HG03457 (cell line): ENCODE data around the gene ATG4D.

Source experiments
- ATAC-seq: cut with Tn5 transposase; IDR thresholded peaks from one replicate; pipeline ENCODE4 v1.9.1; 2021; ENCODE audit warnings: moderate number of reproducible peaks; ENCODE audit not compliant: unreplicated experiment

Gene ATG4D

GRCh38 chr19:10543420-10544241 lies at the start of gene ATG4D:
Gene ATG4D (plus strand): TSS chr19:10543904. CDS start chr19:10544091, 187 bp downstream.
- no peak for ATAC-seq

- ATAC-seq, result no peak
Observed at GRCh38 chr19:10497371-10497770, 46.3 kb upstream of the ATG4D start.

- ATAC-seq, result no peak
Observed at GRCh38 chr19:10499550-10500246, 44.0 kb upstream of the ATG4D start.

- no peak for ATAC-seq
Observed at GRCh38 chr19:10500247-10500592, 43.5 kb upstream of the ATG4D start.

- ATAC-seq, result peak; percentile 34
Observed at GRCh38 chr19:10501971-10502523, 41.7 kb upstream of the ATG4D start.

GRCh38 chr19:10502524-10503001 lies 41.1 kb upstream of the ATG4D start:
- ATAC-seq, result peak; percentile 60

DNA sequence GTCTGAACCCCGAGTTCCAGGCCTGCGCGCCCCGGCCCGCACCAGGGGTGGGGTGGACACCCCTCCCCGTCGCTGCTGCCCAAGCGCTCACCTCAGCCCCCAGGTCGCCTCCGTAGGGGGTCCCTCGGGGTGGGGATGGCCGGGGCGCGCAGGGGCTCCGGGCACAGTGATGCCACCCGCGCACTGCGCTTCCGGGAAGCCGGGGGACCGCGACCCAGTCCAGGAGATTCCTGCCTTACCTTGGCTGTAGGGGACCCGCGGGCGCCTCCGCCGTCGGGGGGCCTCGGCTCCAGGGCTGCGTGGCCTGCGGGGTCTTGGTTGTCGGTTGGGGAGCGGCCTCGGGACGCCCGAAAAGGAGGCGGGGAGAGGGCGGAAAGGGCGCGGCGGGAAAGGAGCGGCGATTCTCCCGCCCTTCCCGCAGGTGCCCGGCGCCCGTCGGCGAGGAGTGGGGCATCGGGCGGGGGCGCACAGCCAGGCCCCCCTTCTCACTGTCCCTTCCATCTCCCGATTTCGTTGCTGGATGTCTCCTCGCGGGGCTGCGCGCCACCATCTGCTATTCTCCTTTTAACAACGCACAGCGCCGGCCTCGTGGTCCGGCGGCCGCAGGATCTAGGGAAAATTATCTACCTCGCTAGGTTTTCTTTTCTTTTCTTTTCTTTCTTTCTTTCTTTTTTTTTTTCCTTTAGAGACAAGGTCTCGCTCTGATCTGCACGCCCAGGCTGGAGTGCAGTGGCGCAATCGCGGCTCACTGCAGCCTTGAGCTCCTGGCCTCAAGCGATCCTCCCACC lies 40.5 kb upstream of the ATG4D start, which contains the start of gene KEAP1:
TSS of gene KEAP1 (minus strand) at position 355 of the 788 bp plus-strand sequence. CDS start 3,323 bp downstream, outside the sequence.
- peak; percentile 26 for ATAC-seq

DNA sequence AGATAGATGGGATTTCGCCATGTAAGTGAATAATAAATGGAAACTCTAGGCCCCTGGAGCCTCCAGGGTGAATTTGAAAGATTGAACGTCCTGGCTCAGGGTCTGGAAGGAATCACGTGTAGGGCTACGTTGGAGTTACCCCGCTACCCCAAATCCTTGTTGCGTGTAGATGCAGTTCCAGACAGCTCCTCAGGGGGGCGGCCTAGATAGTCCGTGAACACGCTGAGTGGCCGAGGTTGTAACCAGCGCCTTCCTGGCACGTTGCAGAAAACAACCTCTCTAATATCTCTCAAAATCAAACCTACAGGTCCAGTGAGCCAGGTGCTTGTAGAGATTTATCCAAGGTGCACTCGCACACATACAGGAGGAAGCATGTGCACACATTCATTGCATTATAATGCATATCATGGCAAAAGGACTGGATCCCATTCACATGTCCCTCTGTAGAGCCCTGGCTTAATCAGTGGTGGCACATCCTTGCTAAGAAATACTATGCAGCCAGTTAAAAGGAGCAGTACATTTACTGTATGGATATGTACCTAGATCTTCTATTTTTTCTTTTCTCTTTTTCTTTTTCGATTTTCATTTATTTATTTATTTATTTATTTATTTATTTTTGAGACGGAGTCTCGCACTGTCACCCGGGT lies 38.0 kb upstream of the ATG4D start:
- ATAC-seq, result no peak

GRCh38 chr19:10508036-10508435 lies 35.7 kb upstream of the ATG4D start:
- ATAC-seq, result no peak

GRCh38 chr19:10508707-10509106 lies 35.0 kb upstream of the ATG4D start:
- ATAC-seq, result no peak

- ATAC-seq, result no peak
Observed at GRCh38 chr19:10510301-10510802, 33.4 kb upstream of the ATG4D start.

DNA sequence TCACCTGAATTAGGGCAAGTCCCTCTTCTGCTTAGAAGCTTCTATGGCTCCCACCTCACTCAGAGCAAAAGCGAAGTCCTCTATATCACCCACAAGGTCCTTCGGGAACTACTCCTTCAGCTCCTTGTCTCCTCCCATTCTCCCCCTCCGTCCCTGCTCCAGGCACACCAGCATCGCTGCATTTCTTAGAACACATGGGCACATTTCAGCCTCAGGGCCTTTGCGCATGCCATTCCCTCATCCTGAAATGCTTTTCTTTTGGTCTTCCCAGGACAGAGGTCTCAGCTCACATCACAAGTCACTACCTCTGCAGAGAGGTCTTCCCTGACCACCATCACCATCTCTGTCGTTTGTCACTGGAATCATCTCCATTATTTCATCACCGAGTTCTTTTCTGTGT lies 30.5 kb upstream of the ATG4D start:
- no peak for ATAC-seq

DNA sequence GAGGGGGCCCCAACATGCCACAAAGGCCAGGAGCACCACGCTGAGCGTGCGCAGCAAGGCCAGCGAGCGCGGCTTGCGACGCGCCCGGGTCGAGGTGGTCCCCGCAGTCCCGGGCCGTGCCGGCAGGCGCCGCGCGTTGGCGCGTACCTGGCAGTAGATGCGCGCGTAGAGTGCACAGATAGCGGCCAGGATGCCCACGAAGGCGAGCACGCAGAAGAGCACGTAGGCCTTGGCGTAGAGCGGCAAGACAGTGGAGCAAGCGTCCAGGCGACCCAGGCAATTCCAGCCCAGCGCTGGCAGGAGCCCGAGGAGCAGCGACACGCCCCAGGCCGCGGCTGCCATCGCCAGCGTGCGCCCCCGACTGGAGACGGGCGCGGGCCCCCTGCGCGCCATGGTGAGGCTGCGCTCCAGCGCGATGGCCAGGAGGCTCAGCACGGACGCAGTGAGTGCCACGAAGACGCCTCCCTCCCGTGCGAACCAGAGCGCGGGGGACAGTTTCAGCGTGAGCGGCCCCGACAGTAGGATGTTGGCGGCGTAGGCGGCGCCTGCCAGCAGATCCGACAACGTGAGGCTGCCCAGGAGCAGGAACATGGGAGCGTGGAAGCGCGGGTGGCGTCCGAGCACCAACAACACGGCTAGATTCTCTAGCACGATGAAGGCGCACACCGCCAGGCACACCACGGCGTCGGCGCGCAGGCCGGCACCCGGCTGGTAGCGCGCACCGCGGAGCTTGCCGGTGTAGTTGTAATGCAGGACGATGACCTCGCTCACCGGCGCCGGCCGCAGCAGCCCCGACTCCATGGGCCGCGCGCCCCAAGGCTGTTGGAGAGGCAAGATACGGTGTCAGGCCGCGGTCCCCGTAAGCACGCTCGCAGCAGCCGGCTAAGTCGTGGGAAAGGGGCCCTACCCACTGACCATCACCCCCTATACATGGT lies 29.2 kb upstream of the ATG4D start:
- no peak for ATAC-seq

- no peak for ATAC-seq
Observed at GRCh38 chr19:10516064-10516385, 27.7 kb upstream of the ATG4D start.

- ATAC-seq, result no peak
Observed at GRCh38 chr19:10516671-10517286, 26.9 kb upstream of the ATG4D start.

DNA sequence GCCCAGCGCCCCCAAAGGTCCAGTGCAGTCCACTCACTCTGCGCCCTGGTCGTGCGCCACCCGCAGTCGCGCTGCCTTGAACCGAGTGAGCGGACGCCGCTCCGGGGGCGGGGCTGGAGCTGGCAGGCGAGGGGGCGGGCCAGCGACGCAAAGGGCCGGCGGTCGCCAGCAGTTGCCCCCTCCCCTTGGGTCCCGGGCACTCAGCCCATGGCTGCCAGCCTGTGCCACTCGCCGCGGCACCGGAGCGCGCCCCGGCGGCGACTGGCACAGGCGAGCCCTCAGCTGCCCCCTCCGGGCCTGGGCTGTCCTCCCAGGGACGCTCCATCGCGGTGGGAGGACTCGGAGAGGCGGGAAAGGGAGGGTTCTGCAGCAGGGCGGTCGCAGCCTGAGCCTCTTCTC lies 26.3 kb upstream of the ATG4D start, which contains the start of gene S1PR5:
TSS of gene S1PR5 (minus strand) at position 87 of the 399 bp plus-strand sequence. CDS start 2,436 bp downstream, outside the sequence.
- no peak for ATAC-seq

- ATAC-seq, result no peak
Observed at GRCh38 chr19:10517760-10518443, 25.8 kb upstream of the ATG4D start.
